ENCODE results near the gene SYNJ2. TPM values are rescaled to one million over a fixed set of nuclear protein-coding genes. Genes with fewer than 3 reads are reported as not detected.

SYNJ2 gene
- total RNA-seq, 1 experiment from 2014 or later: 70.0 TPM

GRCh38 chr6:158021376-158021775 lies 39.7 kb downstream of the SYNJ2 start:
- peak overlapping the region; percentile 73 for H3K27ac ChIP-seq (ENCODE audit: low read length)
- H3K4me3 ChIP-seq (ENCODE audit: low read depth in 2 of 2, low read length in 2 of 2): no peak overlapping the region
- ChIA-PET POLR2A (no interaction called here), CTCF (no interaction called here)
- no peaks in the 10 kb centered on the region for H3K27me3 ChIP-seq (ENCODE audit: control insufficient read depth, insufficient read depth, low read length)
- in situ Hi-C loops (cut with HindIII; ENCODE audit: low pct_unique_long_range_greater_than_20kb, low sequenced_read_pairs) (no loop called here), intact Hi-C loops (cut with micrococcal nuclease; ENCODE audit: unreplicated experiment) (no loop called here)
- no peaks in the 10 kb centered on the region for H3K9me3 ChIP-seq (ENCODE audit: control insufficient read depth, insufficient read depth, low read depth, low read length)
- DNase-seq (ENCODE audit: low read depth, low spot score) (no peak), ATAC-seq (no peak)
- no peak for TF ChIP-seq REST (IDR thresholded peaks at IDR 0.05; ENCODE audit: insufficient read depth in 1 of 2, low read depth in 2 of 2, low read length in 1 of 2)
- TF ChIP-seq CTCF (IDR thresholded peaks at IDR 0.05): no peak
- no peaks in the 10 kb centered on the region; the same call in 1 of the 2 replicates for H3K36me3 ChIP-seq (ENCODE audit: control insufficient read depth, insufficient read depth, low read length)
- no TSS peak for BruUV-seq (replicated peaks)
- H3K4me1 ChIP-seq (ENCODE audit: control insufficient read depth, insufficient read depth, low read length): peaks cover 66% of the 10 kb centered on the region

- DNase-seq (ENCODE audit: low read depth, low spot score) (no peak), ATAC-seq (no peak)
- no TSS peak for BruUV-seq (replicated peaks)
- ChIA-PET POLR2A (no interaction called here), CTCF (no interaction called here)
- peaks cover 67% of the 10 kb centered on the region for H3K4me1 ChIP-seq (ENCODE audit: control insufficient read depth, insufficient read depth, low read length)
- no peaks in the 10 kb centered on the region; the same call in 1 of the 2 replicates for H3K36me3 ChIP-seq (ENCODE audit: control insufficient read depth, insufficient read depth, low read length)
- no peaks in the 10 kb centered on the region for H3K9me3 ChIP-seq (ENCODE audit: control insufficient read depth, insufficient read depth, low read depth, low read length)
- H3K4me3 ChIP-seq (ENCODE audit: low read depth in 2 of 2, low read length in 2 of 2): no peak overlapping the region
- H3K27ac ChIP-seq (ENCODE audit: low read length): peak overlapping the region; percentile 73
- in situ Hi-C loops (cut with HindIII; ENCODE audit: low pct_unique_long_range_greater_than_20kb, low sequenced_read_pairs) (no loop called here), intact Hi-C loops (cut with micrococcal nuclease; ENCODE audit: unreplicated experiment) (no loop called here)
- H3K27me3 ChIP-seq (ENCODE audit: control insufficient read depth, insufficient read depth, low read length): no peaks in the 10 kb centered on the region
- TF ChIP-seq CTCF (IDR thresholded peaks at IDR 0.05) (no peak), POLR2AphosphoS5 (IDR thresholded peaks at IDR 0.05; ENCODE audit: low read depth, low read length) (no peak)
Observed at GRCh38 chr6:158021814-158022748, 40.4 kb downstream of the SYNJ2 start.
